GM12864 (cell line): ENCODE measurements around the gene POU4F3.

ENCODE experiments used
- DNase-seq: peaks from one replicate; pipeline ENCODE4 v3.0.0-alpha.2; 2011; ENCODE audit warnings: low read depth
- H3K4me3 ChIP-seq: 2 replicates; pipeline ENCODE4 v1.5.1; 2011; ENCODE audit warnings: mild to moderate bottlenecking, low read depth, low read length, control low read depth
- CTCF ChIP-seq: IDR thresholded peaks from 2 replicates; pipeline ENCODE4 v1.5.1; 2011; ENCODE audit warnings: low read depth, mild to moderate bottlenecking, moderate library complexity, low read length, control low read depth, inconsistent platforms; ENCODE audit errors: missing control alignments

Gene POU4F3

DNA sequence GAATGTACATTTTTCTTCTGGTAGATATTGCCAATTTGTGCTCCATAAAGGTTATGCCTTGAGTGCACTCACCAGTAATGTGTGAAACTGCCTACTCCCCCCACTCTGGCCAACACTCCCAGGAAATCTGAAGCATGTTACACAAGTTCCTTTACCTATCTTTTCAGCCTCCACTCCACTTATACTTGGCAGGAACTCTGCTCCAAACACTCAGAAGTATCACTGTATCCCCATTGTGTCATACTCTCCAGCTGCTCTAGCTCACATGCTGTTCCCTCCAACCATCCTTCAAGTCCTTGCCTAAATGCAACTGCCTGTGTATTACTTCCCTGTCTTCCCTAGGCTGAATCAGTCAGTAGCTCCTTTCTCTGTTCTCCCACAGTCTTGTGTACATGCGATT lies 28.3 kb downstream of the POU4F3 start:
- no peak overlapping the region for H3K4me3 ChIP-seq
- TF ChIP-seq CTCF = no peak
- DNase-seq = no peak

GRCh38 chr5:146368137-146368536 lies 29.5 kb downstream of the POU4F3 start:
- no peak for TF ChIP-seq CTCF
- no peak for DNase-seq
- no peak overlapping the region for H3K4me3 ChIP-seq

- no peak for TF ChIP-seq CTCF
- DNase-seq = no peak
- H3K4me3 ChIP-seq = no peak overlapping the region
Measured at GRCh38 chr5:146369691-146370090, 31.1 kb downstream of the POU4F3 start.

GRCh38 chr5:146376821-146377220 lies 38.2 kb downstream of the POU4F3 start:
- no peak for DNase-seq
- no peak overlapping the region for H3K4me3 ChIP-seq
- no peak for TF ChIP-seq CTCF

- no peak for DNase-seq
- TF ChIP-seq CTCF = no peak
- no peak overlapping the region for H3K4me3 ChIP-seq
Measured at GRCh38 chr5:146378986-146379385, 40.3 kb downstream of the POU4F3 start.

DNA sequence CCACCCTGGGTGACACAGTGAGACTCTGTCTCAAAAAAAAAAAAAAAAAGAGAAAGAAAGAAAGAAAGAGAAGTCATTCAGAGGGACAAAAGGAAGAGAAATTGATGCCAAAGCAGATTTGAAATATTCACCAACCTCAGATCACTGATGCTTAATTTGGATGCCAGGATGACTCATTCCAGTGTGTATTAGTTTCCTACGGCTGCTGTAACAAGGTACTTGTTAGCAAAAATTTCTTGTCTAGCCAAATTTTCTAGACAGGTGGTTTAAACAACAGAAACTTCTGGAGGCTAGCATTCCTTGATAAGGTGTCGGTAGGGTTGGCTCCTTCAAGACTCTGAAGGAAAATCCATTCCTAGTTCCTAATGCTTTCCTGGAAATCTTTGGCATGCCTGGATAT lies 42.1 kb downstream of the POU4F3 start:
- no peak for DNase-seq

More for the DNA sequence above, 42.1 kb downstream of the POU4F3 start:
- TF ChIP-seq CTCF = no peak
- H3K4me3 ChIP-seq = no peak overlapping the region
